ENCODE data around the gene SPOCK3.
"Not testable (repeated sequence)": the region's sequence is repeated elsewhere in the genome, so short reads cannot be mapped to it uniquely, and the experiment has no call there.

The SPOCK3 gene

DNA sequence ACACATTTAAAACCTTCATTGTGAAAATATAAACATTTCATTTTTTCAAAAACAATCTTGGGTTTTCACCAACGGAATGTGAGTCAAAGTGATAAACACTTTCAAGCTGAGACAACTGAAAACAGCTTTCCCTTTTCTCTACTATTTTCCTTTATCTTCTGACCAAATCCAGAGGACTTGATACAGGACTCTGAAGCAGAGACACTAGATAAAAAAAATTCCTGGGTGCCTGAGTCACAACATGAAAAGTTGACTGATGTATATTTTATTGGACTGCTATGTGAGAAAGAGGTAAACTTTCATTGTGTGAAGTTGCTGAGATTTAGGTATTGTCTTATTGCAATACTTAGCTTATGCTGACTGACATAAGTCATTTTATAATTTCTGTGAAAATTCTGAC lies 411.2 kb downstream of the SPOCK3 start:
- DNase-seq (ENCODE audit: low spot score) = no peak

DNA sequence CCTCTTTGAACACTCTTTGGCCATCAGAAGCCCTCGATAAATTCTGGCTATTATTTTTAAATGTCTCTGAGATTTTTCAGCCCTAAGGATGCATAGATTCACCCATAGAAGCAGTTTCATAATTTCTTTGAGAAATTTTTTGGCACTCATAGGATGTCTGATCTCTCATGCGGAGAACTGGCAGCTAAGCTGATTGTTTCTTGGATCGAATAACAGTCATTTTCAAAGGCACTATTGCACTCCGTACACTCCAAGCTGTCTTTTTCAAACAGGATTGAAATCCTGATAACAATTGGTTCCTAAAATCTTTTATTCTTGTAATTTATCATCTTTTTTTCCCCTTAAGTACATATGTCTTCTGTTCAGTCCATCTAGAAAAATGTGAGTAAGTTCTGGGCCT lies 411.9 kb downstream of the SPOCK3 start:
- DNase-seq (ENCODE audit: low spot score) = no peak

DNA sequence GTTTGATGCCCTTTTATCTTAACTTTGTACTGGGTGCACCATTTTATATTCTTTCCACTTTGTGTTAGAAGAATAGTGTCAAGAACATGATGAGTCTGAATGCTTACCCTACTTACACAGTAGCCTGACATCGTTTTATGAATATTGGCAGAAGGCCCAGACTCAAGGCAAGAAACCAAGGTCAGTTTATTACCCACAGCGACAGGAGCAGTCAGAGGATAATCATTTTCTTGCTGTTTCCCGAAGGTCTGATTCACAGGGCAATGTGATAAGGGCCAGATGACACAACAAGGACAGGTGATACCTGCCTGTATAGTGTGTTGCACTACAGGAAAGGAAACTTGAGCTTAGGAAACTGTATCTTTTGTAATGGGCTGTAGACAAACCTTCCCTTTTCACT lies 417.4 kb downstream of the SPOCK3 start:
- DNase-seq (ENCODE audit: low spot score) = peak; percentile 43

DNA sequence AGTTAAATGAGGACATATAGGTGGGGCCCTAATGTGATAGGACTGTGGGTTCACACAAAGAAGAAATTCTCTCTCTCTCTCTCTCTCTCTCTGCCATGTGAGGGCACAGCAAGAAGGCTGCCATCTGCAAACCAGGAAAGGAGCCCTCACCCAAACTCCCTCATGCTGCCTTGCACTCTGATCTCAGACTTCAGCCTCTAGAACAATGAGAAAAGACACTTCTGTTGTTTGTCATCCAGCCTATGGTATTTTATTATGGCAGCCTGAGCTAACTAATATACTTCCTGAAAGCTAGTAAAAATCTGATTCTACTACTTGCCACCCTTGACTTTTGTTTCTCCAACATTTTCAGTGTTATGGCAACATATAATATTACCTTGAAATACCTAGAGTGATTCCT lies 425.9 kb downstream of the SPOCK3 start:
- no peak for DNase-seq (ENCODE audit: low spot score)

DNA sequence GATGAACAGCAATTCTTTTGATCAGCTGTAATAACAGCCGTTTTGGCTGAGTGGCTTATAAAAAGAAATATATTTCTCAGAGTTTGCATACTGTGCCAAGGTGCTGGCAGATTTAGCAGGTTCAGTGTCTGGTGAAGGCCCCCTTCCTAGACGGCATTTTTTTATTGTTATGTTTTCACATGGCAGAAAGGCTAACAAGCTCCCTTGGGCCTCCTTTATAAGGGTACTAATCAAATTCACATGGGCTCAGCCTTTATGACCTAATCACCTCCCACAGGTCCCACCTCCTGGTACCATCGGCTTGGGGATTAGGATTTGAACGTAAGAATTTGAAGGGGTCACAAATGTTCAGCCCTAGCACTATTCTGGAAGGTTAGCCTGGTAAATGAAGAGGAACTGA lies 431.9 kb downstream of the SPOCK3 start:
- DNase-seq (ENCODE audit: low spot score) = no peak

DNA sequence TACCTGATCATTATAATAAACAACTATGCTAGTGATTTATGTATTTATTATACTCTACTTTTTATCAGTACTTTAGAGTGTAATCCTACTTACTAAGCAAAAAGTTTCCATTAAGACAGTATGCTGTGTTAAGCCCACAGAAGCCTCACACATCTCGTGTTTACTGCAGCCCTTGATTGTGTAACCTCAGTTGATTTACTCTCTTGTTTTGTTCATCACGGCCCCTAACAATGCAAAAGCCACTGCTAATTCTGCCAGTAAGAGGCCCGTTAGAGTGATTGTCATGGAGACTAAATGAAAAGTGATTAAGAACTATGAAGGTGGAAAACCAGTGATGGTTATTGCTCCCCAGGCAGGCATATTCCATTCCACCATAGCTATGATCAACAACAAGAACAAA lies 436.2 kb downstream of the SPOCK3 start:
- DNase-seq (ENCODE audit: low spot score) = no peak

DNA sequence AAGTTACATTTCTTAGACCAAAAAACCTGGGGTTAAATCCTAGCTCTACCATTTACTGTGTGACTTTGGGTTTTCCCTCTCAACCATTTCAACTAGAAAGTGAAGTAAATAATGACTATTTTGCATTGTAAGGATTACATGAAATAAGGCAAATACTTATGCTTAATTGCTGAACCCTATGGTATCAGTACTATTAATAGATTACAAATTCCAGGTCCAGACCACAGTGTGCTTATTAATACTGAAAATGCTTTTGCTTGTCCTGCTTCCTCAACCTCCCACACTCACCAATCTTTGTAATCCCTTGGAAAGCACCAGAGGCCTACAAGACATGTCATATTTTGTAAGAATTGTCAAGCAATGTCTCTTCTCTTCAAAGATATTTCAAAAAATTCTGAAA lies 456.5 kb downstream of the SPOCK3 start:
- no peak for DNase-seq (ENCODE audit: low spot score)

DNA sequence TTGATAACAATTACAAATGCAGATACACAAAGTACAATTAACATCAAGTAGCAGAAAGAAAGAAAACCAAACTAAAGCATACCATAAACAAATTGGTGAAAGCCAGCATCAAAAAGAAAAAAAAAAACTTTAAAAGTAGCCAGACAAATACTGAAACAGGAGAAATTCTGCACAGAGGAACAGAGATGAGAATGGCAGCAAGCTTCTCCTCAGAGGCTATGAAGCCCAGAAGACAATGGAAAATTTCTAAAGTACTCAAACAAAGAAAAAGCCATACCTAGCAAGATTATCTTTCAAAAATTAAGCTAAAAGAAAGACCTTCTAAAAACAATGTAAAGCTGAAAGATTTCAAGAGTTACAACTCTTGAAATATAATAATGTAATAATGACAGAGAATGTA lies 471.3 kb downstream of the SPOCK3 start:
- DNase-seq (ENCODE audit: low spot score) = no peak

DNA sequence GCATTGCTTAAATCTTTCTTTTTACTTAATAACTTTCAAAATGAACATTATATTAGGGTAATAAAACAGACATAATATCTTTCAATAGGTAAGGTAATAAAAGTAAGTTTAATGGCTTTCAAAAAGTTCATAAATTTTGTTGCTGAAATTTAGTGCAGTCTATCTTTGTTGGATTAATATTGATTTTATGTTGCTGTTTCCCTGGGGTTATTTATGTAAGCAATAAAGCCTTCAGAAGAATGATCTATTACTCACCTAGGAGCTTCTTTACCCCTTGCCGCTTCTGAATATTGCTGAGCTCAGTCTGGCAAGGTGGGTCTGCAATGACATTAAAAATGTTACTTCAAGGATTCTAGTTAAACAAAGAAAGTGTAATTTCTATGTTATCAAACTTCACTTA lies 492.6 kb downstream of the SPOCK3 start:
- no peak for DNase-seq (ENCODE audit: low spot score)

DNA sequence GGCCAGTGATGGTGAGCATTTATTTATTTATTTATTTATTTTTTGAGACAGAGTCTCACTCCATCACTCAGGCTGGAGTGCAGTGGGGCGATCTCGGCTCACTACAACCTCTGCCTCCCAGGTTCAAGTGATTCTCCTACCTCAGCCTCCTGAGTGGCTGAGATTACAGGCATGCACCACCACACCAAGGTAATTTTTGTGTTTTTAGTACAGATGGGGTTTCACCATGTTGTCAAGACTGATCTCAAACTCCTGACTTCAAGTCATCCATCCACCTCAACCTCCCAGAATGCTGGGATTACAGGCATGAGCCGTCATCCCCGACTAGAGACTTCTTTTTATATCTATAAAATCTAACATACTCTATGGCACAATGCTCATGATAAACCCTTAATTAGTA lies 495.1 kb downstream of the SPOCK3 start:
- DNase-seq (ENCODE audit: low spot score) = not testable (repeated sequence)

DNA sequence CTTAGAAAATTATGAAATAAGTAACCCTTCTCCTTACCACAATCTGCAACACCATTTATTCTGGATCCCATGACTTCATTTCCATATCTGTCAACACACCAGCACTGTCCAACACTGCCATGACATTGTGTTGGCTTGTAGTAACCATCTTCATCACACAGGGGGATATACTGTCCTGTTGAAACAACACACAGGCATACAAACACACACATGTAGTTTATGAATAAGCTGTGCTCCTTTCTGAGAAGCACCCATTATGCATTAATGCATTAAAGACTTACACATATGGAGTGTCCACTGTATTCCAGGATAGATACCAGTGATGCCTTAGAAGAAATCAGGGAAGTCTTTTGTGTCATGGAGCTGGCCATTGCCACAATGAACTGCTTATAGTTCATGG lies 496.9 kb downstream of the SPOCK3 start:
- DNase-seq (ENCODE audit: low spot score) = no peak

DNA sequence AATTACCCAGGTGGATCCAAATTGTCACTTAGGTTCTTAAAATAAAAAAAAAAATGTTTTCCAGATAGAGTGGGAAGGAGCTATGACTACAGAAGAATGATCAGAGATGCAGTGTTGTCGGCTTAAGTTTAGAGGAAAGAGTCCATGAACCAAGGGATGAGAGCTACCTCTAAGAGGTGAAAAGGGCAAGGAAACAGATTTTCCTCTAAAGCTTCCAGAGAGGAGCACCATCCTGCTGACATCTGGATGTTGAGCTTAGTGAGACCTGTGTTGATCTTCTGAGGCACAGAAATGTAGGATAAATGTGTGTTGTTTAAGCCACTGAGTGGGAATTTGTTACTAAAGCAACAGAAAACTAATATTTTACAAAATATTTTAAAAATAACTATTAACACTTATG lies 498.7 kb downstream of the SPOCK3 start:
- DNase-seq (ENCODE audit: low spot score) = no peak

DNA sequence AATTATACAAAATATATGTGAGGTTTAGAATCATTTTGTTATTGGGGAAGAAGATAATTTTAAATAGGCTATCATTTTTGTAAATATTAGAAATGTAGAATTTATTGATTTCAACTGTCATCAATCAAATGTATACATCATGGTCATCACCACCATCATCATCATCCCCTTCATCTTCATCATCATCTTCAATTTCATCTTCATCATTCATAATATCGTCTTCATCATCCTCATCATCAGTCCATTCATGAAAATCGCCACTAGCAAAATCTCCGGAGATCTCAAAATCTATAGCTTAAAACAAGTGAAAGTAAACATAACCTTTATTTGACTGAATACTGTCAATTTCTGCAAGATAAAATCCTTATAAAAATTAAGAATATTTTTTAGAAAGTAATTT lies 499.5 kb downstream of the SPOCK3 start:
- DNase-seq (ENCODE audit: low spot score) = no peak

DNA sequence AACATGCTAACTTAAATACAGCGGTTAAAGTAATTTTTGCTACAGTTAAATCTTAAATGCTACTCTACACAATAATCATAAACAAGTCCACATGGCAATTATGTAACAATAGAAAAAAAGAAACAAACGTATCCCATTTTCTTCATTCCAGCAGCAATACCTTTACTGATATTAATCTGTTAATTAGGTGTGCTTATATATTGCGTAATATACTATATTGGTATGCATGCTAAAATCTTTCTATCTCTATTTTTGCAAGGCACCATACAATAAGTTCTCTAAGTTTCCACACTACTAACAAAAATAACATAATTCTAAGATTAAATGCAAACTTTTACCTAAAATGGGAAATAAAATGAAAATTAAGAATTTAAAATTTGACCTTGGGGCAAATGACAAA lies 500.6 kb downstream of the SPOCK3 start:
- DNase-seq (ENCODE audit: low spot score) = no peak

DNA sequence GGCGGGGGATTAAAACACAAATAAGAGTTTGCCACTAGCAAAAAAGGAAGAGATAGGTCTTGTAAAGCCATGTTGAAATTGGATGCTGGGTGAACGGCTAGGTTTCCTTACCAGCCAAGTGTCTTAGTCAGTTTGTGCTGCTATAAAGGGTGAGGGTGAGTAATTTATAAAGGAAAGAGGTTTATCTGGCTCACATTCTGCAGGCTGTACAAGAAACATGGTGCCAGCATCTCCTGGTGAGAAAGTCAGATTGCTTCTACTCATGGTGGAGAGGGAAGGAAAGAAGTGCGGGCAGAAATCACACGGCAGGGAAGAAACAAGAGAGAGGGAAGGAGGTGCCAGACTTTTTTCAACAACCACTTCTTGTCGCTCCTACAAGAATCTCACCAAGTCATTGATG lies 507.5 kb downstream of the SPOCK3 start:
- DNase-seq (ENCODE audit: low spot score) = no peak

DNA sequence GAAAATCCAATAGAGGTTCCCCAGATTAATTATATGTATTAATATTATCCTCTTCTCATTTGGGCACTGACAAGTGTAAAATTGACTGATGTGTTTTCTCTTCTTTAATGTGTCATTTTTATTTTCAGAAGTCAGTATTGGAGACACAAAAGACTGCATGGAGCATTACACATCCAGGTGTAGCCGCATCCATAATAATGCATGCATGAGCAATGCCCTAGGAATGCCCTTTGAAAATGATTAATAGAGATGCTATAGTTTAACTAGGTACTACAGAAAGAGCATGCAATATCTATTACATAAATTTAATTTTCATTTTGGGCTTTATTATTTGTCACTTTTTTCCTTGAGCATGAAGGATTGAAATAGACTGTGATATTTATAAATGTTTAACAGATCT lies 509.9 kb downstream of the SPOCK3 start:
- peak; percentile 55 for DNase-seq (ENCODE audit: low spot score)

DNA sequence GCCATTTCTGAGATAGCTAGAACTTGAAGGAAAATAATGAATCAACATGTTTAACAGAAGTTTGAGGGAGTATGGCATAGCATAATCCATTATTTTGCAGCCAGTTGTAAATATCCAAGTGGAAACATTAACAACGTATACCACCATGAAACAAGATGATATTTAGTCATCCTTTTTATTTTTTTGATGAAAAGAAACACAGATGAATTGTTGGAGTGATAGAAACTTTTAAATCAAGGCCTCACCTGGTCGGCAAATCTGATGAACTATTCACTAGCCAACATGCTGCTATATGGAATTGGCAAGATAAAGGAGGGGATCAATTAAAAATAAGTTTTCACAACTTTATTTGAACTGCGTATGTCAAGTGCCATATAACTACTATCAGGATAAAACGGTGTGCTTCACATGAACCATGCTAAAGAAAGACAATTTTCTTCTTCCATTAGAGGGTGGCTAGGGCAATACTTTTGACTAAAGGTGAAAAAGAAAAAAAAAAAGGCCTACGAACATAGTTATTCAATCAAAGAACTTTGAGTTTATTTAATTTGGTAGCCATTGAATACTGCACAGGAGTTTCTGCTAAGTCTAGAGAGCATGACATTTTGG lies 510.7 kb downstream of the SPOCK3 start:
- no peak for DNase-seq (ENCODE audit: low spot score)

DNA sequence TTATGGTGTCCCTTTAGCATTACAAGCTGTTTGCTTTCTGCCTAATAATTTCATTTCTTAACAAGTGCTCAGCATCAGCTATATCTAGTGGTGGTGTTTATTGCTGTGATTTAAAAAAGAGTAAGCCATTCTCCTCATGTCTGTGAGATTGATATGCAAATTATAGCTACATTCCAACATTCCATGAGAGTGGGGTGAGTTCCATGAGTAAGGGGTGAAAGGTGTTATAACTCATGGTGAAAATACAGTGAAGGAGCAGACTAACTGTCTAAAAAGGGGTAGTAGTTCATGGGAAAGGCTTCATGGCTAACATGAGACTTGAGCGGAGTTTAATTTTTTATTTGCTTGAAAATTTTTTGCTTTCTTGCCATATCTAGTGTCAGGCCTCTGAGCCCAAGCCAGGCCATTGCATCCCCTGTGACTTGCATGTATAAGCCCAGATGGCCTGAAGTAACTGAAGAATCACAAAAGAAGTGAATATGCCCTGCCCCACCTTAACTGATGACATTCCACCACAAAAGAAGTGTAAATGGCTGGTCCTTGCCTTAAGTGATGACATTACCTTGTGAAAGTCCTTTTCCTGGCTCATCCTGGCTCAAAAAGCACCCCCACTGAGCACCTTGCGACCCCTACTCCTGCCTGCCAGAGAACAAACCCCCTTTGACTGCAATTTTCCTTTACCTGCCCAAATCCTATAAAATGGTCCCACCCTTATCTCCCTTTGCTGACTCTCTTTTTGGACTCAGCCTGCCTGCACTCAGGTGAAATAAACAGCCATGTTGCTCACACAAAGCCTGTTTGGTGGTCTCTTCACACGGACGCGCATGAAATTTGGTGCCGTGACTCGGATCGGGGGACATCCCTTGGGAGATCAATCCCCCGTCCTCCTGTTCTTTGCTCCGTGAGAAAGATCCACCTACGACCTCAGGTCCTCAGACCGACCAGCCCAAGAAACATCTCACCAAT lies 518.3 kb downstream of the SPOCK3 start:
- DNase-seq (ENCODE audit: low spot score) = not testable (repeated sequence)

DNA sequence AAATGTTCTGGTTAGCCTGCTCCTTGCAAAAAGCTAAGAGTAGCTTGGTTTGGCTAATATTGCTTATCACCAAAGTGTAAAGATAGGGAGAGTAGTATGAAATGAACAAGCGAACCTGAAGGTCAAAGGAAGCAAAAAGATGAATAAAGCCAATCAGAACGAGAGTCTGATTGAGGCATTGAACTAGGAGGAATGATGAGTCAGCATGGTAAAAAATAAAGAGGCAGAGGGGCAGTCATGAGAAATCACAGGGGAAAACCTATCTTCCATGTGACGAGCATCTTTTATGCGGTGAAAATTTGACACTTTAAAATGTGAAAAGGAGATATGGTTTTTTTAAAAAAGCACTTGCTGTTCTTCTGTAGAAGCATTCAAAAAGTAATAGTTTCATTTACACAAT lies 533.7 kb downstream of the SPOCK3 start:
- DNase-seq (ENCODE audit: low spot score) = no peak

DNA sequence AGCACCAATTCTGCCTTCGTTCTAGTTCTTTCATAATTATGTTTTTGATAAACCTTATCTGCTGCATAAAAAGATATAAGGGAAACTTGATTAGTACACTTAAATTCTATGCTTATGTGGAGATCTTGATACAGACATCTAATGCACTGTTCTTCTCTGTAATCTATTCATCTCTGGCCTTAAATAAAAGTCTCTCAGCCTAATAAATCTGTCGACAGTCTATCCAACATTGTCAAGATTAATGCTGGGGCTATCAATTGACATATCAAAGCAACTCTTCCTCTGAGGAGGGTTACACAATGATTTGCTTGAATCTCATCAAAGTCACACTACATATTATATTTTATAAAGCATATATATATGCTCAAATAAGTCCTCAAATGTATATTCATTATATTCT lies 545.5 kb downstream of the SPOCK3 start:
- no peak for DNase-seq (ENCODE audit: low spot score)

DNA sequence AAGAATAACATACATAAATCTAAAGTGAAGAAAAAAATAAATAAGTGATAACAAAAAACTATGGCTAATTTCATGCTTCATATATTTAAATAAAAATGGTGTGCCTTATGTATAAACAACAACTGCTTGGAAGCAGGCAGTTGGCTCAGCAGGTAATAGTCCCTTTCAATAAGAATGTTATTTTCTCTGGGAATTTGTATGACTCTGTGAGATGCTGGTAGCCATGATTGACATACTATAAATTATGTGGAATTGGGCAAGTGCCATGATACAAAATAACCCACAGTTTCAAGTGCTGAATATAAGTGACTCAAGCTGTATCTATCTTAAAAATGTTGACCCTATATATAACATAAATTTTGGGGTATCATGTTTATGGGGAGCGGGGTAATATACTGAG lies 546.5 kb downstream of the SPOCK3 start:
- DNase-seq (ENCODE audit: low spot score) = no peak

All from kidney tubule cell (primary cell).